Rectal smooth muscle tissue (tissue), 1 donor: ENCODE measurements around the gene TMEM91.
"Not testable (repeated sequence)": the region's sequence is repeated elsewhere in the genome, so short reads cannot be mapped to it uniquely, and the experiment has no call there.

Experiments used
- H3K27ac ChIP-seq: one replicate; pipeline ENCODE4 v1.7.0; 2013; ENCODE audit warnings: low read depth, low read length, inconsistent platforms
- H3K27me3 ChIP-seq: one replicate; pipeline ENCODE4 v1.7.0; 2013; ENCODE audit warnings: low read length; ENCODE audit not compliant: control insufficient read depth, insufficient read depth
- H3K36me3 ChIP-seq: one replicate; pipeline ENCODE4 v1.7.0; 2013; ENCODE audit warnings: low read length; ENCODE audit not compliant: control insufficient read depth, insufficient read depth
- H3K4me1 ChIP-seq: one replicate; pipeline ENCODE4 v1.7.0; 2013; ENCODE audit warnings: low read length; ENCODE audit not compliant: control insufficient read depth, insufficient read depth
- H3K4me3 ChIP-seq: one replicate; pipeline ENCODE4 v1.7.0; 2013; ENCODE audit warnings: low read length
- H3K9ac ChIP-seq: one replicate; pipeline ENCODE4 v1.7.0; 2013; ENCODE audit warnings: low read length

The TMEM91 gene

GRCh38 chr19:41371541-41371940, 4.8 kb upstream of the TMEM91 start:
- Histone ChIP-seq H3K9ac (no peak overlapping the region), H3K4me1 (peaks cover 9% of the 10 kb centered on the region), H3K27me3 (no peaks in the 10 kb centered on the region), H3K4me3 (no peak overlapping the region), H3K27ac (no peak overlapping the region), H3K36me3 (no peaks in the 10 kb centered on the region)

GRCh38 chr19:41372501-41372900, 3.8 kb upstream of the TMEM91 start:
- Histone ChIP-seq H3K27ac (no peak overlapping the region), H3K27me3 (no peaks in the 10 kb centered on the region), H3K9ac (no peak overlapping the region), H3K4me1 (peaks cover 14% of the 10 kb centered on the region), H3K4me3 (no peak overlapping the region), H3K36me3 (no peaks in the 10 kb centered on the region)

- H3K27ac ChIP-seq = peak overlapping the region; percentile 0
- no peaks in the 10 kb centered on the region for H3K27me3 ChIP-seq
- no peak overlapping the region for H3K9ac ChIP-seq
- H3K4me1 ChIP-seq = peaks cover 14% of the 10 kb centered on the region
- no peaks in the 10 kb centered on the region for H3K36me3 ChIP-seq
- H3K4me3 ChIP-seq = no peak overlapping the region
Measured at GRCh38 chr19:41373993-41374392, 2.3 kb upstream of the TMEM91 start.

- Histone ChIP-seq H3K9ac (peak overlapping the region; percentile 19), H3K4me3 (peak overlapping the region; percentile 62), H3K27me3 (no peaks in the 10 kb centered on the region), H3K27ac (peak overlapping the region; percentile 55), H3K36me3 (no peaks in the 10 kb centered on the region), H3K4me1 (peaks cover 14% of the 10 kb centered on the region)
Measured at GRCh38 chr19:41376998-41377365, 649 bp downstream of the TMEM91 start.

GRCh38 chr19:41377977-41378709, 1.8 kb downstream of the TMEM91 start:
- no peaks in the 10 kb centered on the region for H3K27me3 ChIP-seq
- H3K27ac ChIP-seq = peak overlapping the region; percentile 75
- H3K9ac ChIP-seq = no peak overlapping the region
- no peak overlapping the region for H3K4me3 ChIP-seq
- peaks cover 2% of the 10 kb centered on the region for H3K36me3 ChIP-seq
- peaks cover 14% of the 10 kb centered on the region for H3K4me1 ChIP-seq

- not testable (repeated sequence) for H3K4me3 ChIP-seq, H3K27me3 ChIP-seq, H3K36me3 ChIP-seq
Measured at GRCh38 chr19:41381536-41381935, 5.2 kb downstream of the TMEM91 start.

GRCh38 chr19:41384351-41384750, 8.0 kb downstream of the TMEM91 start:
- Histone ChIP-seq H3K27me3 (no peaks in the 10 kb centered on the region), H3K4me3 (no peak overlapping the region), H3K4me1 (no peaks in the 10 kb centered on the region), H3K27ac (no peak overlapping the region), H3K9ac (no peak overlapping the region), H3K36me3 (peaks cover 11% of the 10 kb centered on the region)

More at GRCh38 chr19:41381536-41381935, 5.2 kb downstream of the TMEM91 start:
- H3K27ac ChIP-seq, H3K9ac ChIP-seq, H3K4me1 ChIP-seq: not testable (repeated sequence)

- H3K9ac ChIP-seq = no peak overlapping the region
- H3K4me1 ChIP-seq = no peaks in the 10 kb centered on the region
- H3K36me3 ChIP-seq = peaks cover 26% of the 10 kb centered on the region
- H3K27ac ChIP-seq = no peak overlapping the region
- no peak overlapping the region for H3K4me3 ChIP-seq
- no peaks in the 10 kb centered on the region for H3K27me3 ChIP-seq
Measured at GRCh38 chr19:41386442-41386841, 10.1 kb downstream of the TMEM91 start.

- Histone ChIP-seq H3K4me3 (no peak overlapping the region), H3K27me3 (no peaks in the 10 kb centered on the region), H3K36me3 (peaks cover 26% of the 10 kb centered on the region), H3K9ac (no peak overlapping the region), H3K27ac (no peak overlapping the region), H3K4me1 (peaks cover 3% of the 10 kb centered on the region)
Measured at GRCh38 chr19:41391618-41392017, 15.3 kb downstream of the TMEM91 start.

- H3K36me3 ChIP-seq = peaks cover 26% of the 10 kb centered on the region
- H3K27ac ChIP-seq = no peak overlapping the region
- H3K27me3 ChIP-seq = no peaks in the 10 kb centered on the region
- H3K4me1 ChIP-seq = peaks cover 3% of the 10 kb centered on the region
- no peak overlapping the region for H3K9ac ChIP-seq
- no peak overlapping the region for H3K4me3 ChIP-seq
Measured at GRCh38 chr19:41392775-41393174, 16.4 kb downstream of the TMEM91 start.

- no peaks in the 10 kb centered on the region for H3K27me3 ChIP-seq
- no peak overlapping the region for H3K9ac ChIP-seq
- H3K4me1 ChIP-seq = peaks cover 9% of the 10 kb centered on the region
- no peak overlapping the region for H3K4me3 ChIP-seq
- H3K36me3 ChIP-seq = peaks cover 14% of the 10 kb centered on the region
- H3K27ac ChIP-seq = no peak overlapping the region
Measured at GRCh38 chr19:41395355-41395754, 19.0 kb downstream of the TMEM91 start.

- Histone ChIP-seq H3K27ac (peak within 1 kb of the TSS; percentile 96), H3K36me3 (no peaks in the 10 kb centered on the region), H3K4me1 (peaks cover 9% of the 10 kb centered on the region), H3K27me3 (no peaks in the 10 kb centered on the region), H3K9ac (peak within 1 kb of the TSS; percentile 98), H3K4me3 (peak within 1 kb of the TSS; percentile 99)
Measured at GRCh38 chr19:41397086-41398049, 21.0 kb downstream of the TMEM91 start, which contains the start of the genes BCKDHA and EXOSC5. TSS of gene BCKDHA (plus strand) at chr19:41397818. CDS start at chr19:41397828, 10 bp downstream. TSS of gene EXOSC5 (minus strand) at chr19:41397359. CDS start at chr19:41397328, 31 bp downstream.
